ENCODE measurements around the gene WASHC4.

WASHC4 gene

DNA sequence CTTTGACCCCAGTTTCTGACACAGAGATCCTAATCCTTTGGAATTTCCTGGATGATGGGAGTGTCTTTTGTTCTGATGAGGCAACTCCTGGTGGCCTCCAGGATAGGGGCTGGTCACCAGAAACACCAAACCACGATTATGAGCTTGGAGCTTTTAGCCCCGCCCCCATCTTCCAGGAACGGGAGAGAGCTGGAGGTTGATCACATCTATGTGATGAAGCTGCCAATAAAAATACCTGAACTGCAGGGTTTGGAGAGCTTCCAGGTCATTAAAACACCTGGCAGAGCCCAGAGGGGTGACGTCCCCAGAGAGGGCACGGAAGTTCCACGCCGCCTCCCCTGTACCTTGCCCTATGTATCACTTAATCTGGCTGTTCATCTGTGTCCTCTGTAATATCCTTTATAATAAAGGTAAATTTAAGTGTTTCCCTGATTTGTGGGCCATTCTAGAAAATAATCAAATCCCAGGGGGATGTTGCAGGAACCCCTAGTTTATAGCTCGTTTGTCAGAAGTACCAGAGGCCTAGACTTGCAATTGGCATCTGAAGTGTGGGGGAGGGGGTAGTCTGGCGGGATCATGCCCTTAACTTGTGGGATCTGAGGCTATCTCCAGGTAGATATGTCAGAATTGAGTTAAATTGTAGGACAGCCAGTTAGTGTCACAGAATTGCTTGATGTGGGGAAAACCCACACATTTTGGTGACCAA lies 107.3 kb downstream of the WASHC4 start:
- DNase-seq: no peak
- WGBS (ENCODE audit: insufficient coverage): 100% methylated on average over 5 of the region's 9 CpGs
- Histone ChIP-seq H3K36me3 (ENCODE audit: control insufficient read depth in 4 of 4, insufficient read depth in 4 of 4, low read length in 3 of 4) (peaks cover 32 to 60% (median 38%) of the 10 kb centered on the region in 4 experiments), H3K4me3 (ENCODE audit: control insufficient read depth in 1 of 7, extremely low read depth in 1 of 7, insufficient read depth in 4 of 7, low read depth in 2 of 7, low read length in 6 of 7) (no peak overlapping the region), H3K27ac (ENCODE audit: insufficient read depth in 1 of 2, low read depth in 1 of 2, low read length in 2 of 2, poor library complexity in 1 of 2, severe bottlenecking in 2 of 2) (no peak overlapping the region), H3K9me3 (ENCODE audit: control extremely low read depth in 1 of 5, control insufficient read depth in 4 of 5, insufficient read depth in 2 of 5, low read depth in 1 of 5, low read length in 4 of 5) (no peaks in the 10 kb centered on the region), H3K4me1 (ENCODE audit: control extremely low read depth in 1 of 4, control insufficient read depth in 4 of 4, insufficient read depth in 4 of 4, low read length in 3 of 4) (no peaks in the 10 kb centered on the region), H3K27me3 (replicated peaks in 2 of 5; ENCODE audit: control insufficient read depth in 4 of 5, insufficient read depth in 5 of 5, low read length in 4 of 5) (no peaks in the 10 kb centered on the region)
- POLR2A ChIA-PET: no interaction called here
- CTCF ChIA-PET: no interaction called here

DNA sequence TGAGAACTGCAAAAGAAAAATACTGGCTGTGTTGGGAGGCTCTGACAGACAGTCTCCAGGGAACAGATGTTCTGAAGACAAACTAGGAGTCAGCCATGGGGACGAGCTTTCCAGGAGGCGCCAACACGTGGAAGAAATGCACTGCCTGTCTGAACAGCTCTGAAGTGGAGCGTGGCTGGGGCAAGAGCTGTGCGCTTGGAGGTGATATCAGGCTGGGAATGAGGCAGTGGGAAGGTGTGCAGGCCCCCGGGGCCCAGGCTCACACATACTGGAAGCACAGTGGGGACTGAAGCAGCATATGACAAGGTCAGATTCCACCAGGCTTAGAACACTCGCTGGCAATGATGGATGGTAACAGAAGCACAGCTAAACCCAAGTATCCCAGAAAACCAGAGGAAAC lies 110.9 kb downstream of the WASHC4 start:
- Histone ChIP-seq H3K4me1 (ENCODE audit: control extremely low read depth in 1 of 4, control insufficient read depth in 4 of 4, insufficient read depth in 4 of 4, low read length in 3 of 4) (peaks cover 2 to 11% (median 8%) of the 10 kb centered on the region in 4 experiments), H3K27ac (ENCODE audit: insufficient read depth in 1 of 2, low read depth in 1 of 2, low read length in 2 of 2, poor library complexity in 1 of 2, severe bottlenecking in 2 of 2) (no peak overlapping the region), H3K4me3 (ENCODE audit: control insufficient read depth in 1 of 7, extremely low read depth in 1 of 7, insufficient read depth in 4 of 7, low read depth in 2 of 7, low read length in 6 of 7) (no peak overlapping the region), H3K27me3 (replicated peaks in 2 of 5; ENCODE audit: control insufficient read depth in 4 of 5, insufficient read depth in 5 of 5, low read length in 4 of 5) (no peaks in the 10 kb centered on the region), H3K36me3 (ENCODE audit: control insufficient read depth in 4 of 4, insufficient read depth in 4 of 4, low read length in 3 of 4) (peaks cover 26 to 59% (median 41%) of the 10 kb centered on the region in 4 experiments), H3K9me3 (ENCODE audit: control extremely low read depth in 1 of 5, control insufficient read depth in 4 of 5, insufficient read depth in 2 of 5, low read depth in 1 of 5, low read length in 4 of 5) (no peaks in the 10 kb centered on the region)
- 84% methylated on average over 7 of the region's 7 CpGs for WGBS (ENCODE audit: insufficient coverage)
- DNase-seq: no peak
- ChIA-PET POLR2A (interaction anchor here (0.6 to 1.2 kb wide), 2 partner anchors 17 to 64 kb away, joined by 4 read pairs; partner anchors contain the start of gene APPL2), CTCF (interaction anchor here (1.4 kb wide), 1 partner anchor 10 kb away, joined by 5 read pairs; no protein-coding TSS in a partner anchor)

Measured in common myeloid progenitor, CD34-positive (primary cell).